IMR-90 (cell line): ENCODE measurements around the gene MTA1. TPM values are rescaled to one million over a fixed set of nuclear protein-coding genes. Genes with fewer than 3 reads are reported as not detected.

ENCODE experiments used
- ATAC-seq: fragments of 200-7000 bp; cut with Tn5 transposase; 2 replicates; pipeline ENCODE4 v1.9.1; 2020; ENCODE audit warnings: low read depth, mild to moderate bottlenecking, moderate library complexity
- BruUV-seq: library from RNA; stranded (reverse); fragments of 400-500 nt; replicated peaks from 2 replicates; lab custom pipeline; 2021; lab: Mats Ljungman, UMichigan
- CTCF ChIA-PET: fragments of 300-600 bp; formaldehyde crosslinking; extraction: SDS; loops from one replicate; lab custom pipeline; 2021; ENCODE audit warnings: antibody characterized with exemption; lab: Yijun Ruan, JAX
- POLR2A ChIA-PET: fragments of 300-600 bp; sonication (Branson Sonifier 250); formaldehyde crosslinking; loops from one replicate; lab custom pipeline; 2022; ENCODE audit warnings: antibody characterized with exemption; ENCODE audit not compliant: unreplicated experiment; lab: Charles Lee
- DNase-seq: peaks from one replicate; pipeline ENCODE4 v3.0.0; 2013
- H2AFZ ChIP-seq: replicated peaks from 2 replicates; pipeline ENCODE3; 2013; ENCODE audit warnings: low read length, mild to moderate bottlenecking; ENCODE audit not compliant: poor library complexity
- H2AK5ac ChIP-seq: 2 replicates; pipeline ENCODE4 v1.6.1; 2013; ENCODE audit warnings: low read depth, low read length, inconsistent platforms
- H2AK9ac ChIP-seq: replicated peaks from 2 replicates; pipeline ENCODE3; 2013; ENCODE audit warnings: mild to moderate bottlenecking, low read depth, low read length, moderate library complexity; ENCODE audit not compliant: poor library complexity
- H2BK120ac ChIP-seq: 2 replicates; pipeline ENCODE4 v1.6.1; 2013; ENCODE audit warnings: low read depth, low read length, inconsistent platforms
- H2BK15ac ChIP-seq: 3 replicates; pipeline ENCODE4 v1.6.1; 2013; ENCODE audit warnings: low read depth, low read length, inconsistent platforms
- H2BK20ac ChIP-seq: 2 replicates; pipeline ENCODE4 v1.6.1; 2013; ENCODE audit warnings: low read depth, mild to moderate bottlenecking, inconsistent platforms, low read length, moderate library complexity
- H2BK5ac ChIP-seq: 2 replicates; pipeline ENCODE4 v1.6.1; 2013; ENCODE audit warnings: mild to moderate bottlenecking, low read depth, low read length, inconsistent platforms; ENCODE audit not compliant: poor library complexity, severe bottlenecking
- H3K14ac ChIP-seq: replicated peaks from 2 replicates; pipeline ENCODE4 v1.6.1; 2013; ENCODE audit warnings: low read depth, low read length, inconsistent platforms
- H3K18ac ChIP-seq: 2 replicates; pipeline ENCODE4 v1.6.1; 2013; ENCODE audit warnings: low read depth, low read length, control low read depth
- H3K23ac ChIP-seq: 2 replicates; pipeline ENCODE4 v1.6.1; 2013; ENCODE audit warnings: low read depth, low read length, inconsistent platforms
- H3K27ac ChIP-seq: 2 replicates; pipeline ENCODE4 v1.5.1; 2013; ENCODE audit warnings: mild to moderate bottlenecking, control low read depth, low read length; ENCODE audit not compliant: insufficient read depth
- H3K27me3 ChIP-seq: 2 replicates; pipeline ENCODE4 v1.6.1; 2013; ENCODE audit warnings: low read length; ENCODE audit not compliant: control insufficient read depth, insufficient read depth
- H3K36me3 ChIP-seq: 2 replicates; pipeline ENCODE4 v1.6.1; 2013; ENCODE audit warnings: low read length, mixed read lengths; ENCODE audit not compliant: control insufficient read depth, insufficient read depth
- H3K4ac ChIP-seq: 2 replicates; pipeline ENCODE4 v1.6.1; 2013; ENCODE audit warnings: low read depth, low read length, inconsistent platforms
- H3K4me1 ChIP-seq: 2 replicates; pipeline ENCODE4 v1.6.1; 2013; ENCODE audit warnings: low read length, mixed read lengths; ENCODE audit not compliant: control insufficient read depth, insufficient read depth
- H3K4me2 ChIP-seq: 2 replicates; pipeline ENCODE4 v1.6.1; 2013; ENCODE audit warnings: low read depth, mild to moderate bottlenecking, control low read depth, low read length, moderate library complexity
- H3K4me3 ChIP-seq: 2 replicates; pipeline ENCODE4 v1.5.1; 2013; ENCODE audit warnings: low read depth, mild to moderate bottlenecking, control low read depth, low read length, moderate library complexity; ENCODE audit not compliant: insufficient read depth
- H3K56ac ChIP-seq: 2 replicates; pipeline ENCODE4 v1.6.1; 2013; ENCODE audit warnings: low read length, inconsistent platforms; ENCODE audit not compliant: insufficient read depth; ENCODE audit errors: extremely low read depth
- H3K79me1 ChIP-seq, 2 experiments: 2 replicates each; pipeline ENCODE4 v1.6.1; 2013; ENCODE audit warnings: low read length in 2 of 2, inconsistent platforms in 1 of 2, low read depth in 1 of 2
- H3K9ac ChIP-seq: 2 replicates; pipeline ENCODE4 v1.6.1; 2013; ENCODE audit warnings: low read depth, low read length, control low read depth
- H3K9me1 ChIP-seq: 2 replicates; pipeline ENCODE4 v1.6.1; 2013; ENCODE audit warnings: low read length, inconsistent platforms; ENCODE audit not compliant: insufficient read depth
- H3K9me3 ChIP-seq: 2 replicates; pipeline ENCODE4 v1.6.1; 2013; ENCODE audit warnings: low read length; ENCODE audit not compliant: control insufficient read depth, insufficient read depth
- H4K20me1 ChIP-seq: 2 replicates; pipeline ENCODE4 v1.6.1; 2013; ENCODE audit warnings: low read length, inconsistent platforms; ENCODE audit not compliant: insufficient read depth
- H4K5ac ChIP-seq: 2 replicates; pipeline ENCODE4 v1.6.1; 2013; ENCODE audit warnings: mild to moderate bottlenecking, low read depth, low read length, control low read depth
- H4K8ac ChIP-seq, 2 experiments: 2 replicates each; pipeline ENCODE4 v1.6.1; 2013; ENCODE audit warnings: low read depth in 2 of 2, low read length in 2 of 2, control low read depth in 1 of 2, inconsistent platforms in 1 of 2
- H4K91ac ChIP-seq: 2 replicates; pipeline ENCODE4 v1.6.1; 2013; ENCODE audit warnings: low read depth, low read length, inconsistent platforms; ENCODE audit not compliant: insufficient read depth
- CHD1 ChIP-seq: IDR thresholded peaks from 2 replicates; pipeline ENCODE4 v1.6.1; 2012; ENCODE audit warnings: low read depth, low read length, improper control_type of control experiment
- MAZ ChIP-seq: IDR thresholded peaks from 2 replicates; pipeline ENCODE4 v1.6.1; 2012; ENCODE audit warnings: low read depth, mild to moderate bottlenecking, low read length, improper control_type of control experiment, moderate library complexity, borderline replicate concordance
- WGBS, 2 experiments: methylation state at CpG; one replicate each; pipeline versions ENCODE4 v1.1.5 to v1.1.7; 2013; ENCODE audit warnings: missing lambda C conversion rate in 2 of 2; ENCODE audit not compliant: insufficient read length in 1 of 2; ENCODE audit errors: extremely low coverage in 2 of 2; 5-methylcytosine and 5-hydroxymethylcytosine counted together
- dilution Hi-C: fragments of 300-500 bp; cut with HindIII; formaldehyde crosslinking; loops from one replicate; pipeline ENCODE4 v1.14.3; 2018; ENCODE audit warnings: low sequenced_read_pairs; ENCODE audit not compliant: unreplicated experiment
- in situ Hi-C: fragments of 300-500 bp; cut with MboI; formaldehyde crosslinking; loops from 3 replicates; pipeline ENCODE4 v1.14.3; 2019; ENCODE audit warnings: low sequenced_read_pairs, inconsistent platforms, mixed read lengths
- intact Hi-C: fragments of 100-400 bp; cut with micrococcal nuclease; formaldehyde crosslinking; loops from 2 replicates; pipeline ENCODE4 v1.10.0; 2022
- polyA plus RNA-seq, 3 experiments: library from polyadenylated mRNA; depleted of rRNA; stranded (reverse); fragments of >200 nt; gene quantifications; 2 replicates each; pipeline ENCODE4 v1.2.3, GENCODE V29; 2012; ENCODE audit warnings: low replicate concordance in 1 of 3
- total RNA-seq: library from RNA; depleted of rRNA; stranded (reverse); fragments of >200 nt; gene quantifications from 2 replicates; pipeline ENCODE4 v1.2.3, GENCODE V29; 2012

The MTA1 gene
- total and polyA plus RNA-seq, 2 of the 4 experiments (the other 2 are of a cell fraction) = 21.5 to 61.6 TPM

DNA sequence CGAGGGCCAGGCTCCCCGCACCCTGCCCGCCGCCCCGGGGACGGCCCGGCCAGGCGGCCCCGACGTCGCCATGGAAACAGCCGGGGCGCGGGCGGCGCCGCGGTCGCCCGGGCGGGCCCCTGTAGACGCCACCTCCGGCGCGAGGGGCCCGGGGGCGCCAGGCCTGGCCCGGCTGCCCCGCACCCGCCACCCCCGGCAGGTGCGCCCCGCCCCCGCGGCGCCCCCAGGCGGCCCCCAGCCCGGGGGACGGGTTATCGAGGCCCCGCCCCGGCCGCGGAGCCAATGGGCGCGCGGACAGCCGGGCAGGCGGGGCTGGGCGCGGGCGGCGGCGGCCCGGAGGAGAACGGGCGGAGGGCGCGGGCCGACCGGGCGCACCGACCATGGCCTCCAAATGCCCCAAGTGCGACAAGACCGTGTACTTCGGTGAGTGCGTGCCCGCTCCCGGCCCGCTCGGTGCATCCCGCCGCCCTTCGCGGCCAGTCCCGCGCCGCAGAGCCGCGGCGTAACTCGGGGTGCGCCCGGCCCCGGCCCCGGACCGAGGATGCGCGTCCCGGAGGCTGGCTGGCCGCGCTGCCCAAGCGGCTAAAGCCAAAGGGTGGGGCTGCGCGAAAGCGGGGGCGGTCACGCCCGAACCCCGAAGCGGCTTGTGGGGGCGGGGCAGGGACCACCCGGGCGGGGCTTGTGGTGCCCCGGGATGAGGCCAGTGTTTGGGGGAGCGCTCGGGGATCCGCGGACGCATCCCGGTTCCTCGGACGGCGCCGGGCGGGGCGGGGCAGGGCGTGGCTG lies 55.0 kb downstream of the MTA1 start, which contains the start of gene CRIP2:
Gene CRIP2 (plus strand): TSS at position 339 of the 786 bp plus-strand sequence. CDS start 42 bp downstream, at position 381.
- Histone ChIP-seq H2BK20ac (no peak within 1 kb of the TSS), H2AFZ (peak within 1 kb of the TSS; percentile 96), H3K27me3 (no peaks in the 10 kb centered on the region), H3K14ac (peak within 1 kb of the TSS; percentile 87; the same call in 1 of the 2 replicates), H2BK120ac (0 out of 2 replicates have a peak within 1 kb of the TSS, but pooled peaks have one; percentile 6), H3K4me1 (peaks cover 15% of the 10 kb centered on the region), H4K20me1 (peaks cover 10% of the 10 kb centered on the region), H3K23ac (no peak within 1 kb of the TSS), H2AK9ac (peak within 1 kb of the TSS; percentile 96), H3K4me2 (peak within 1 kb of the TSS; percentile 89), H3K36me3 (peaks cover 4% of the 10 kb centered on the region; the same call in 1 of the 2 replicates), H3K56ac (no peak within 1 kb of the TSS), H3K18ac (no peak within 1 kb of the TSS), H3K79me1 (peaks cover 0 to 23% of the 10 kb centered on the region in 2 experiments; a peak in 1 of 4 replicates), H4K91ac (no peak within 1 kb of the TSS), H2BK5ac (peak within 1 kb of the TSS; percentile 43), H4K8ac (peak within 1 kb of the TSS; percentile 57 to 89; a peak in 2 of 4 replicates), H3K4ac (peak within 1 kb of the TSS; percentile 92), H3K4me3 (peak within 1 kb of the TSS; percentile 99), H2BK15ac (no peak within 1 kb of the TSS), H3K9me1 (no peaks in the 10 kb centered on the region), H4K5ac (no peak within 1 kb of the TSS), H3K9me3 (no peaks in the 10 kb centered on the region), H3K27ac (peak within 1 kb of the TSS; percentile 18; the same call in 1 of the 2 replicates), H3K9ac (peak within 1 kb of the TSS; percentile 68; the same call in 1 of the 2 replicates), H2AK5ac (peak within 1 kb of the TSS; percentile 58)
- peak; percentile 10 for DNase-seq
- POLR2A ChIA-PET = no interaction called here
- TF ChIP-seq MAZ (peak; percentile 7; the same call in 1 of the 2 replicates), CHD1 (no peak)
- in situ Hi-C loops = no loop called here
- intact Hi-C loops = no loop called here
- dilution Hi-C loops = no loop called here
- BruUV-seq = no TSS peak
- 1% methylated on average over 77 of the region's 118 CpGs; no CpG with 5 or more reads in 1 of the 2 experiments for WGBS, 2 experiments
- peak; percentile 73 for ATAC-seq
- CTCF ChIA-PET = no interaction called here
